Activated naive CD4-positive, alpha-beta T cell treated with anti-CD3 and anti-CD28 coated beads, Interleukin-2, amount 10 ng/mL, durations not matched to agents 7 days and 5 days (primary cell): ENCODE data around the gene SECISBP2.
A peak's percentile ranks its signal among the peaks of the same experiment; 100 is the strongest.

Experiments used
- CTCF ChIA-PET: fragments of 350-600 bp; sonication (Branson Sonifier 250); formaldehyde crosslinking; loops from one replicate; lab custom pipeline; 2021; ENCODE audit warnings: antibody characterized with exemption; lab: Charles Lee
- DNase-seq: peaks from one replicate; pipeline ENCODE4 v3.0.0-alpha.2; 2020
- H3K27ac Mint-ChIP-seq: one replicate; pipeline ENCODE4 v1.8.0; 2021; ENCODE audit warnings: mild to moderate bottlenecking, moderate library complexity, mixed read lengths
- H3K27me3 Mint-ChIP-seq: one replicate; pipeline ENCODE4 v1.8.0; 2021; ENCODE audit warnings: mild to moderate bottlenecking, mixed read lengths
- H3K36me3 Mint-ChIP-seq: one replicate; pipeline ENCODE4 v1.8.0; 2021; ENCODE audit warnings: mixed read lengths
- H3K4me1 Mint-ChIP-seq: one replicate; pipeline ENCODE4 v1.8.0; 2021; ENCODE audit warnings: mixed read lengths
- H3K4me3 Mint-ChIP-seq: one replicate; pipeline ENCODE4 v1.8.0; 2021; ENCODE audit warnings: mild to moderate bottlenecking, moderate library complexity, mixed read lengths
- H3K9me3 Mint-ChIP-seq: one replicate; pipeline ENCODE4 v1.8.0; 2021; ENCODE audit warnings: mixed read lengths

SECISBP2 gene

GRCh38 chr9:89382026-89382986 is 64.0 kb downstream of the SECISBP2 start:
- Mint-ChIP-seq H3K27me3 (no peaks in the 10 kb centered on the region), H3K36me3 (peaks cover 79% of the 10 kb centered on the region), H3K27ac (peak overlapping the region; percentile 69), H3K4me1 (peaks cover 42% of the 10 kb centered on the region), H3K4me3 (peak overlapping the region; percentile 35), H3K9me3 (no peaks in the 10 kb centered on the region)
- no peak for DNase-seq
- CTCF ChIA-PET, result no interaction called here

DNA sequence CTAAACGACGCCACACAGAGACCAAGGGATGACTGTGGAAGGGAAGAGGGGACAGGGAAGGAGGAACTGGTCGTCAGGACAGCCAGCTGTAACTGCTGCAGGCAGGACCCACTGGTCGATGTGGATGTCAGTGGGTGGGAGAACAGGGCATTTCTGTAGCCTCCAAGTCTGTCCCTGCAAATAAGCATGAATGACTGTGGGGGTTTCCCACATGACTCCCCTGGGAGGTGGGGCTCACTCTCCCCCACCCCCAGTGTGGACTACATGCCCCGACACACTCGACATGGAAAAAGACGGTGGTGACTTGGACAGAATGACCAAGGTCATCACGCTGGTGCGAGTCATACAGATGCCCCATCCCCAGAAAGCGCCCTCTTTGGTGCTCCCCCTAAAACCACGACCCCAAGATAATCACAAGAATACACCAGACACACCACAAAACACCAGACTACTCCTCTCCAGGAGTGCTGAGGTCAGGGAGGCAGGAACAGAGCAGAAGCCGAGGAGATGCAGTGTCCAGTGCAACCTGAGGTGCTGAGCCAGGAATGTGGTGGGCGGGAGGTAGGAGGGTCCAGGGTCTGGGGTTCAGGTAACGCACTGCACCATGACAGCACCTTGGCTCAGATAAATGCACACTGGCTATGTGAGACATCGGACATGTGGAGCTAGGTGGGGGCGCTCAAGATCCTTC is 64.9 kb downstream of the SECISBP2 start:
- Mint-ChIP-seq H3K27ac (peak overlapping the region; percentile 69), H3K36me3 (peaks cover 78% of the 10 kb centered on the region), H3K4me3 (no peak overlapping the region)

DNA sequence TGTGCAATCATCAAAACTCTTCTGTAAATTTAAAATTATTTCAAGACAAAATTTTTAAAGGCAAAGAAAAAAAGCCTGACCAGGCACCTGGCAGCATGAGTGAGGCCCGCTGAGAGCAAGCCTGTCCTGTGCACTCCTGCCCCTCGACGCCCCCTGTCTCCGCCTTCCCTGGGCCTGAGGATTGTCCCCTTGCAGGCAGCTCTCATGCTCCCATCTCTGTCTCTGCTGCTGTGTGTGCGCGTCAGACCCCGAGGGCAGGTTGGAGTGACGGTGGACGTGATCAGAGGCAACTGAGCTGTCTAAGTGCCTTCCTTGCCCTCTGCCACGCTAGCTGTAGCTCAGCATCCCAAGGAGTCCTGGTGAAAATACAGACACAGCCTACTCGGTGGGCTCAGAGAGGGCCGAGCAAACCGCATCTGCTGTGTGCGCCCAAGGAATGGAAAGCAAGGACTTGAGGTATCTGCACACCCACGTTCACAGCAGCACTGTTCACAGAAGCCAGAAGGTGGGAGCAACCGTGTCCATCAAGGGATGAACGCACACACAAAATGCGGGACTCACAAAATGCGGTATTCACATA is 65.5 kb downstream of the SECISBP2 start:
- Mint-ChIP-seq H3K4me3 (no peak overlapping the region), H3K27ac (peak overlapping the region; percentile 86), H3K27me3 (no peaks in the 10 kb centered on the region), H3K9me3 (no peaks in the 10 kb centered on the region), H3K4me1 (peaks cover 39% of the 10 kb centered on the region), H3K36me3 (peaks cover 78% of the 10 kb centered on the region)
- CTCF ChIA-PET, result no interaction called here
- DNase-seq, result no peak

More for the DNA sequence above, 64.9 kb downstream of the SECISBP2 start:
- Mint-ChIP-seq H3K27me3 (no peaks in the 10 kb centered on the region), H3K9me3 (no peaks in the 10 kb centered on the region), H3K4me1 (peaks cover 40% of the 10 kb centered on the region)
- DNase-seq, result no peak
- CTCF ChIA-PET, result no interaction called here

DNA sequence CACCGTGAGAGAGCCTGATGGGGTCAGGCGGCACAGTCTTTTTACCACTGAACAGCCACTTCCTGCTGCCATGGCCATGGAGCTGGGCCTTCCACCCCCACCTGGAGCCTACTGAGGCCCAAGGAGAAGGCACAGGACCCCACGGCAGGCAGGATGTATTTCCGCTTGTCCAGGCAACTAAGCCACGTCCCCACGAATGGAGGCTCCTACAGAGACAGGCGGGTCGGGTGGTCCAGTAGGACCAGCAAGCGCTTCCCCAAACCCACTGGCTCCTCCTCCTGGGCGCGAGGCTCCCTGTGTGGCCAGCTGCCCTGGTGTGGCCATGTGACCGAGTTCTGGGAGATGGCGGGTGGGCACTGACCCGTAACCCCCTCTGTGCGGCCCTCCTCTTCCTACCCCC is 66.5 kb downstream of the SECISBP2 start:
- no peak for DNase-seq
- CTCF ChIA-PET, result interaction anchor here (1.0 kb wide), 1 partner anchor 164 kb away, joined by 5 read pairs; no protein-coding TSS in a partner anchor
- H3K27ac Mint-ChIP-seq, result peak overlapping the region; percentile 49
- H3K36me3 Mint-ChIP-seq, result peaks cover 79% of the 10 kb centered on the region
- H3K4me3 Mint-ChIP-seq, result no peak overlapping the region
- H3K4me1 Mint-ChIP-seq, result peaks cover 30% of the 10 kb centered on the region
- H3K9me3 Mint-ChIP-seq, result no peaks in the 10 kb centered on the region
- H3K27me3 Mint-ChIP-seq, result no peaks in the 10 kb centered on the region

- Mint-ChIP-seq H3K4me1 (peaks cover 16% of the 10 kb centered on the region), H3K4me3 (no peak overlapping the region), H3K36me3 (peaks cover 82% of the 10 kb centered on the region), H3K27me3 (no peaks in the 10 kb centered on the region), H3K27ac (peak overlapping the region; percentile 70), H3K9me3 (no peaks in the 10 kb centered on the region)
- no peak for DNase-seq
- CTCF ChIA-PET, result interaction anchor here (0.6 to 1.2 kb wide), 2 partner anchors 9 to 163 kb away, joined by 3 to 4 read pairs; no protein-coding TSS in a partner anchor
Observed at GRCh38 chr9:89386206-89386605, 67.9 kb downstream of the SECISBP2 start.

- Mint-ChIP-seq H3K4me1 (peaks cover 11% of the 10 kb centered on the region), H3K27ac (no peak overlapping the region), H3K4me3 (no peak overlapping the region), H3K9me3 (no peaks in the 10 kb centered on the region), H3K36me3 (peaks cover 80% of the 10 kb centered on the region), H3K27me3 (no peaks in the 10 kb centered on the region)
- CTCF ChIA-PET, result no interaction called here
- no peak for DNase-seq
Observed at GRCh38 chr9:89386797-89387196, 68.5 kb downstream of the SECISBP2 start.

DNA sequence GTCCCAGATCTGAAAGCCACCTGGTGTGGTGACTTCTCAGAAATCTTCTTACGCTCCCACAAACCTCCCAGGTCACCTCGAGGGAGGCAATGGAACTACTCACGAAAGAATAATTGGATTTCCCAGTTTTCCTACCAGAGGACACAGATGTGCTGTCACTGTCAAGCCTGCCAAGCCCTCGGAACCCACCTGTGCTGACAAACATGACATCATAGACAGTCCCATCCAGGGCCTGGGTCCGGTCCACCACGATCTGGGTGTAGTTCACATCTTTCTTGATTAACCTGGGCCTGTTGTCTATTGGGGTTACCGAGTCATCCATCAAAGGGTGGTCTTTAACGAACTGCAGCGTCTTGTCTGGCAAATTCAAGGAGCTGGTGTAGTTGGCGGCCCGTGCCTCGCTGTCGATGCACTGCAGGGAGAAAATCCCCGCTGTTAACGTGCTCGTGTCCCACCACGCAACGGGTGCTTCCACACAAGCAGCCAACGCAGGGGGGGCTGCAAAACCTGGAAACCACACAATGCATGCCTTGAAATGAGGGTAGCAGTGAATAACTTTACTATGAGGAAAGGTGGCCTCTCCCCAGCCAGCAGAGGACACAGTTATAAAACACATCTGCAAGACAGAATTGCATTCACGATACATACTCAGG is 69.0 kb downstream of the SECISBP2 start:
- peaks cover 81% of the 10 kb centered on the region for H3K36me3 Mint-ChIP-seq
- DNase-seq, result no peak
- no peak overlapping the region for H3K4me3 Mint-ChIP-seq
- H3K4me1 Mint-ChIP-seq, result peaks cover 9% of the 10 kb centered on the region
- no peaks in the 10 kb centered on the region for H3K27me3 Mint-ChIP-seq
- CTCF ChIA-PET, result interaction anchor here (0.7 to 0.9 kb wide), 2 partner anchors 16 to 19 kb away, joined by 3 read pairs; no protein-coding TSS in a partner anchor
- no peak overlapping the region for H3K27ac Mint-ChIP-seq
- no peaks in the 10 kb centered on the region for H3K9me3 Mint-ChIP-seq

GRCh38 chr9:89388084-89388867 is 70.0 kb downstream of the SECISBP2 start:
- Mint-ChIP-seq H3K36me3 (peaks cover 84% of the 10 kb centered on the region), H3K9me3 (no peaks in the 10 kb centered on the region), H3K4me3 (no peak overlapping the region), H3K27me3 (no peaks in the 10 kb centered on the region), H3K4me1 (peaks cover 4% of the 10 kb centered on the region), H3K27ac (no peak overlapping the region)
- DNase-seq, result no peak
- CTCF ChIA-PET, result interaction anchor here (0.7 to 0.9 kb wide), 2 partner anchors 15 to 19 kb away, joined by 3 read pairs; no protein-coding TSS in a partner anchor

- Mint-ChIP-seq H3K4me3 (no peak overlapping the region), H3K27me3 (no peaks in the 10 kb centered on the region), H3K4me1 (peaks cover 2% of the 10 kb centered on the region), H3K9me3 (no peaks in the 10 kb centered on the region), H3K27ac (no peak overlapping the region), H3K36me3 (peaks cover 86% of the 10 kb centered on the region)
- no peak for DNase-seq
- CTCF ChIA-PET, result no interaction called here
Observed at GRCh38 chr9:89388868-89389177, 70.5 kb downstream of the SECISBP2 start.

- Mint-ChIP-seq H3K36me3 (peaks cover 87% of the 10 kb centered on the region), H3K4me1 (no peaks in the 10 kb centered on the region), H3K27me3 (no peaks in the 10 kb centered on the region), H3K27ac (no peak overlapping the region), H3K4me3 (no peak overlapping the region), H3K9me3 (no peaks in the 10 kb centered on the region)
- DNase-seq, result no peak
- CTCF ChIA-PET, result no interaction called here
Observed at GRCh38 chr9:89390068-89390555, 71.8 kb downstream of the SECISBP2 start.

DNA sequence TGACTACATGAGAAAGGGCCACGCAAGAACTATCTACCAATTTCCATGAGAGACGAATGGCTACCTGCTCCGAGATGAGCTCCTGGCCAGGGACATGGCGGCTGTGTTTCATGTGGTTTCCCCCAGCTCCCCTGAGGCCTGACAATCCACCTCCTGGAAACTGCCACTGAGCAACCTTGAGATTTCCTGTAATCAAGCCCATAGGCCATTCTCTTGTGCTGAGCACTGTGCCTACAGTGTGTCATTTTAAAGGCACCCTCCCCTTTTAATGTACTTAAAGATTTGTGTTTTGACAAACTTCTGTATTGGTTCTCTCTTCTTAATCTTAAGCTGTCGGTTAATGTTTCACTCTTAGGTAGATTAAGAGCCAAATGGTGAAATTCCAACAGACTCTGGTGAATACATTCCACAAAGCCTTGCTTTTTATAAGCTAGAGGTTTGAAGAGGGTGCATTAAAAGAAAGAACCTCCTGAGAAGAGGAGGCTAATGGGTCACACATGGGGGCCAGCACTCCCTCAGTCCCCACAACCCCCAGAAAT is 72.3 kb downstream of the SECISBP2 start:
- H3K36me3 Mint-ChIP-seq, result peaks cover 89% of the 10 kb centered on the region

DNA sequence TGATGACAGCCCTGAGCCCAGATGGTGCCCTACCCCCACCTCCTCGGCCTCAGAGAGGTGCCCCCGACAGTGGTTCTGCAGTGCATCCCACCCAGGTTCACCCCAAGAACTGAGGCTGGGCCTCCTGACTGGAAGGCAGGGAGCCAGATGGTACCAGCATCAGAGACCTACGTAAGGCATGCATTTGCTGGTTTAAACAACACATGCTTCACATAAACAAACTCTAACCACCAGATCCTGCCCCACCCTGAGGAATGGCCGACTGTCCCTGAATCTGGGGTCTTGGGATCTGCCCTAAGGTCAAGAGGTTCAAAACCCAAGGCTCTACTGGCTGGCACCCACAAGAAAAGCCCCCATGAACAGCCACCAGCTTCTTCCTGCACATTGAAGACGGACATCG is 73.3 kb downstream of the SECISBP2 start:
- Mint-ChIP-seq H3K9me3 (no peaks in the 10 kb centered on the region), H3K4me1 (no peaks in the 10 kb centered on the region), H3K27ac (no peak overlapping the region), H3K27me3 (no peaks in the 10 kb centered on the region), H3K36me3 (peaks cover 86% of the 10 kb centered on the region), H3K4me3 (no peak overlapping the region)
- CTCF ChIA-PET, result no interaction called here
- no peak for DNase-seq

More for the DNA sequence above, 72.3 kb downstream of the SECISBP2 start:
- Mint-ChIP-seq H3K27me3 (no peaks in the 10 kb centered on the region), H3K4me1 (no peaks in the 10 kb centered on the region), H3K9me3 (no peaks in the 10 kb centered on the region), H3K4me3 (no peak overlapping the region), H3K27ac (no peak overlapping the region)
- no peak for DNase-seq
- CTCF ChIA-PET, result no interaction called here

DNA sequence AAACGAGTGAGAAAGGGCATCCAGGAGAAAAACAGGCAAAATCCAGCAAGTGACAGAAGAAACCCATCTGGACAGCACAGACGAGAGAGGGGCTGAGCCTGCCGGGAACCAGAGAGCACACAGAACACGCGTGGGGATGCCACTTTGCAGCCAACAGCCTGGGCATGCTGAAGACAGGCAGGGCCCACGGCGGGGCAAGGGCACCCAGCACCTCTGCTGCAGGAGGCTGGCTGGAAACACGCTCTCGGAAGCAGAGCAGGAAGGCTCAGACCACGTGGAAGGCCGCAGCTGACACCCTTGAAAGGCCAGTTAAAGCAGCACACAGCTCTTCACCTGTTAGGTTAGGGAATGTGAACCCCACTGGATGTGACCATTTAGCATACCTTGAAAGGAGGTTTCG is 76.1 kb downstream of the SECISBP2 start:
- no peaks in the 10 kb centered on the region for H3K4me1 Mint-ChIP-seq
- peaks cover 85% of the 10 kb centered on the region for H3K36me3 Mint-ChIP-seq
- H3K9me3 Mint-ChIP-seq, result no peaks in the 10 kb centered on the region
- DNase-seq, result no peak
- H3K27me3 Mint-ChIP-seq, result no peaks in the 10 kb centered on the region
- H3K27ac Mint-ChIP-seq, result peak overlapping the region; percentile 22
- no peak overlapping the region for H3K4me3 Mint-ChIP-seq
- CTCF ChIA-PET, result no interaction called here
